ENCODE measurements around the gene MPPED1. TPM values are rescaled to one million over a fixed set of nuclear protein-coding genes. Genes with fewer than 3 reads are reported as not detected.

Gene MPPED1
- total RNA-seq, 2 donors from 2014 or later = not detected

- intact Hi-C loops (cut with DNase I) = no loop called here
- no peak for ATAC-seq
- H3K4me1 ChIP-seq = no peaks in the 10 kb centered on the region
These were observed 123.1 kb downstream of the MPPED1 start for GRCh38 chr22:43534916-43535315.

GRCh38 chr22:43535336-43535735 is 123.5 kb downstream of the MPPED1 start:
- 93 to 94% methylated on average over 7 of the region's 7 CpGs for WGBS, 2 donors
- Histone ChIP-seq H3K27me3 (no peaks in the 10 kb centered on the region), H3K27ac (no peak overlapping the region), H3K36me3 (replicated peaks in 1 of 2; ENCODE audit: insufficient read depth in 1 of 2, low read depth in 2 of 2) (no peaks in the 10 kb centered on the region), H3K4me3 (no peak overlapping the region), H3K9me3 (no peaks in the 10 kb centered on the region), H3K4me1 (no peaks in the 10 kb centered on the region)
- no peak for ATAC-seq
- intact Hi-C loops (cut with DNase I) = no loop called here
- DNase-seq = no peak
- TF ChIP-seq POLR2A (IDR thresholded peaks at IDR 0.05) (no peak), CTCF (IDR thresholded peaks at IDR 0.05) (no peak)

More at GRCh38 chr22:43534916-43535315, 123.1 kb downstream of the MPPED1 start:
- DNase-seq = no peak
- H3K4me3 ChIP-seq = no peak overlapping the region
- no peaks in the 10 kb centered on the region for H3K36me3 ChIP-seq (replicated peaks in 1 of 2; ENCODE audit: insufficient read depth in 1 of 2, low read depth in 2 of 2)
- H3K9me3 ChIP-seq = no peaks in the 10 kb centered on the region
- TF ChIP-seq CTCF (IDR thresholded peaks at IDR 0.05) (no peak), POLR2A (IDR thresholded peaks at IDR 0.05) (no peak)
- H3K27me3 ChIP-seq = no peaks in the 10 kb centered on the region
- H3K27ac ChIP-seq = no peak overlapping the region
- 82 to 92% methylated on average over 6 of the region's 6 CpGs for WGBS, 2 donors

GRCh38 chr22:43535741-43536140 is 123.9 kb downstream of the MPPED1 start:
- Histone ChIP-seq H3K27me3 (no peaks in the 10 kb centered on the region), H3K9me3 (no peaks in the 10 kb centered on the region), H3K4me3 (no peak overlapping the region), H3K27ac (no peak overlapping the region), H3K36me3 (replicated peaks in 1 of 2; ENCODE audit: insufficient read depth in 1 of 2, low read depth in 2 of 2) (no peaks in the 10 kb centered on the region), H3K4me1 (no peaks in the 10 kb centered on the region)
- intact Hi-C loops (cut with DNase I) = no loop called here
- WGBS, 2 donors = 70 to 77% methylated on average over 5 of the region's 5 CpGs
- no peak for ATAC-seq
- no peak for TF ChIP-seq POLR2A (IDR thresholded peaks at IDR 0.05)
- TF ChIP-seq CTCF (IDR thresholded peaks at IDR 0.05) = no peak
- DNase-seq = no peak

GRCh38 chr22:43537019-43537585 is 125.3 kb downstream of the MPPED1 start:
- Histone ChIP-seq H3K27me3 (no peaks in the 10 kb centered on the region), H3K27ac (no peak overlapping the region), H3K9me3 (no peaks in the 10 kb centered on the region), H3K4me1 (no peaks in the 10 kb centered on the region), H3K4me3 (no peak overlapping the region), H3K36me3 (replicated peaks in 1 of 2; ENCODE audit: insufficient read depth in 1 of 2, low read depth in 2 of 2) (no peaks in the 10 kb centered on the region)
- DNase-seq (no peak), ATAC-seq (no peak)
- TF ChIP-seq CTCF (IDR thresholded peaks at IDR 0.05) (no peak), POLR2A (IDR thresholded peaks at IDR 0.05) (no peak)
- WGBS, 2 donors = 93% methylated on average over 14 of the region's 14 CpGs
- intact Hi-C loops (cut with DNase I) = no loop called here

Measured in body of pancreas (tissue), 4 donors.